Measurements from ENCODE around the gene CERK. TPM values are rescaled to one million over a fixed set of nuclear protein-coding genes. Genes with fewer than 3 reads are reported as not detected.

CERK gene
- polyA plus RNA-seq, 1 donor from 2014 or later, result 57.4 TPM

- no peaks in the 10 kb centered on the region for H3K36me3 ChIP-seq (ENCODE audit: insufficient read depth, low read length)
- no peak overlapping the region for H3K4me3 ChIP-seq (ENCODE audit: low read length)
- H3K4me2 ChIP-seq (ENCODE audit: low read length), result no peak overlapping the region
- H2AFZ ChIP-seq (ENCODE audit: low read depth, low read length), result no peak overlapping the region
- TF ChIP-seq CTCF (IDR thresholded peaks at IDR 0.05; ENCODE audit: poor library complexity, severe bottlenecking) (no peak), SMC3 (conservative IDR thresholded peaks at IDR 0.05; ENCODE audit: poor library complexity) (no peak), EZH2 (IDR thresholded peaks at IDR 0.05; ENCODE audit: borderline replicate concordance, insufficient read depth, low read length, poor library complexity, severe bottlenecking) (no peak), REST (IDR thresholded peaks at IDR 0.05; ENCODE audit: borderline replicate concordance) (no peak)
- H3K9ac ChIP-seq (ENCODE audit: low read length), result no peak overlapping the region
- no peaks in the 10 kb centered on the region for H4K20me1 ChIP-seq (ENCODE audit: insufficient read depth)
- H3F3A ChIP-seq (ENCODE audit: insufficient read depth, low read length, poor library complexity, severe bottlenecking), result no peaks in the 10 kb centered on the region
- H3K27me3 ChIP-seq (ENCODE audit: insufficient read depth, low read depth, low read length), result no peaks in the 10 kb centered on the region
- no peak overlapping the region for H3K27ac ChIP-seq (ENCODE audit: low read length)
- no peaks in the 10 kb centered on the region for H3K9me2 ChIP-seq (ENCODE audit: insufficient read depth, low read length)
- H3K79me2 ChIP-seq (replicated peaks; ENCODE audit: insufficient read depth, low read length), result no peaks in the 10 kb centered on the region
- H3K9me3 ChIP-seq (ENCODE audit: low read length), result no peaks in the 10 kb centered on the region
Observed at GRCh38 chr22:46650078-46650810, 87.8 kb downstream of the CERK start.

- H3K4me2 ChIP-seq (ENCODE audit: low read length), result no peak overlapping the region
- no peak overlapping the region for H3K4me3 ChIP-seq (ENCODE audit: low read length)
- no peaks in the 10 kb centered on the region for H3K27me3 ChIP-seq (ENCODE audit: insufficient read depth, low read depth, low read length)
- H3K79me2 ChIP-seq (replicated peaks; ENCODE audit: insufficient read depth, low read length), result no peaks in the 10 kb centered on the region
- H3K9ac ChIP-seq (ENCODE audit: low read length), result no peak overlapping the region
- no peak overlapping the region for H3K27ac ChIP-seq (ENCODE audit: low read length)
- no peaks in the 10 kb centered on the region for H3K9me3 ChIP-seq (ENCODE audit: low read length)
- no peaks in the 10 kb centered on the region for H3K9me2 ChIP-seq (ENCODE audit: insufficient read depth, low read length)
- no peaks in the 10 kb centered on the region for H3F3A ChIP-seq (ENCODE audit: insufficient read depth, low read length, poor library complexity, severe bottlenecking)
- no peak overlapping the region for H2AFZ ChIP-seq (ENCODE audit: low read depth, low read length)
- H4K20me1 ChIP-seq (ENCODE audit: insufficient read depth), result no peaks in the 10 kb centered on the region
- H3K36me3 ChIP-seq (ENCODE audit: insufficient read depth, low read length), result no peaks in the 10 kb centered on the region
- TF ChIP-seq SMC3 (conservative IDR thresholded peaks at IDR 0.05; ENCODE audit: poor library complexity), result no peak
- TF ChIP-seq EP300 (conservative IDR thresholded peaks at IDR 0.05; ENCODE audit: poor library complexity, severe bottlenecking), result no peak
- TF ChIP-seq EZH2 (IDR thresholded peaks at IDR 0.05; ENCODE audit: borderline replicate concordance, insufficient read depth, low read length, poor library complexity, severe bottlenecking), result no peak
- TF ChIP-seq CTCF (IDR thresholded peaks at IDR 0.05; ENCODE audit: poor library complexity, severe bottlenecking), result no peak
- TF ChIP-seq MXI1 (conservative IDR thresholded peaks at IDR 0.05; ENCODE audit: poor library complexity, severe bottlenecking), result no peak
- no peak for TF ChIP-seq POLR2AphosphoS5 (IDR thresholded peaks at IDR 0.05)
- no peak for TF ChIP-seq RAD21 (conservative IDR thresholded peaks at IDR 0.05)
- TF ChIP-seq TAF1 (IDR thresholded peaks at IDR 0.05; ENCODE audit: low read depth), result no peak
- no peak for TF ChIP-seq REST (IDR thresholded peaks at IDR 0.05; ENCODE audit: borderline replicate concordance)
Observed at GRCh38 chr22:46649141-46650077, 88.6 kb downstream of the CERK start.
